Measurements from ENCODE around the gene HNRNPM. TPM values are rescaled to one million over a fixed set of nuclear protein-coding genes. Genes with fewer than 3 reads are reported as not detected.
"Not testable (repeated sequence)": the region's sequence is repeated elsewhere in the genome, so short reads cannot be mapped to it uniquely, and the experiment has no call there.

The HNRNPM gene
- total and polyA plus RNA-seq, 5 donors = 67.9 to 128 (median 115) TPM

- 89% methylated on average over 44 of the region's 44 CpGs for WGBS
- DNase-seq = peak in 2 of 3 donors; percentile 58
- intact Hi-C loops (cut with DNase I) = no loop called here
- Histone ChIP-seq H3K27ac (ENCODE audit: low read length) (no peak overlapping the region), H3K4me3 (ENCODE audit: low read length) (no peak overlapping the region), H3K9me3 (ENCODE audit: control insufficient read depth, low read length) (no peaks in the 10 kb centered on the region), H3K4me1 (ENCODE audit: control insufficient read depth, insufficient read depth, low read length) (peaks cover 2% of the 10 kb centered on the region), H3K27me3 (ENCODE audit: control insufficient read depth, insufficient read depth) (no peaks in the 10 kb centered on the region)
- ATAC-seq = peak; percentile 4 to 9
Measured at GRCh38 chr19:8403098-8403819, 41.5 kb upstream of the HNRNPM start.

DNA sequence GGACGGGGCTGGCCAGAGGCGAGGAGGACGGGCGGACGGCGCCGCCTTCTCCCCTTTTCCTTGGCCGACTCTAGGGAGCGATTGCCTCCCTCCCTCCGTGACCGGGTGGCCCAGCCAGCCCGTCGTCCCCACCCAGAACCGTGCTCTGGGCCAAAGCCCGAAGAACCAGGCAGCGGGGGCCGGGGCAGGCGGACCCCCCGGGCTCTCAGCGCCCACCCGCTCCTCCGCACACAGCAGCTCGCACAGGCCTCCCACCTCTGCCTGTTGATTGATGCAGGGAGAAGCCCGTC is 41.0 kb upstream of the HNRNPM start:
- DNase-seq (no peak), ATAC-seq (peak; percentile 26 to 27)
- H3K9me3 ChIP-seq (ENCODE audit: control insufficient read depth, low read length) = no peaks in the 10 kb centered on the region
- no peaks in the 10 kb centered on the region for H3K27me3 ChIP-seq (ENCODE audit: control insufficient read depth, insufficient read depth)
- 82% methylated on average over 24 of the region's 24 CpGs for WGBS
- intact Hi-C loops (cut with DNase I) = no loop called here
- H3K4me1 ChIP-seq (ENCODE audit: control insufficient read depth, insufficient read depth, low read length) = peaks cover 2% of the 10 kb centered on the region
- H3K4me3 ChIP-seq (ENCODE audit: low read length) = no peak overlapping the region
- no peak overlapping the region for H3K27ac ChIP-seq (ENCODE audit: low read length)

DNA sequence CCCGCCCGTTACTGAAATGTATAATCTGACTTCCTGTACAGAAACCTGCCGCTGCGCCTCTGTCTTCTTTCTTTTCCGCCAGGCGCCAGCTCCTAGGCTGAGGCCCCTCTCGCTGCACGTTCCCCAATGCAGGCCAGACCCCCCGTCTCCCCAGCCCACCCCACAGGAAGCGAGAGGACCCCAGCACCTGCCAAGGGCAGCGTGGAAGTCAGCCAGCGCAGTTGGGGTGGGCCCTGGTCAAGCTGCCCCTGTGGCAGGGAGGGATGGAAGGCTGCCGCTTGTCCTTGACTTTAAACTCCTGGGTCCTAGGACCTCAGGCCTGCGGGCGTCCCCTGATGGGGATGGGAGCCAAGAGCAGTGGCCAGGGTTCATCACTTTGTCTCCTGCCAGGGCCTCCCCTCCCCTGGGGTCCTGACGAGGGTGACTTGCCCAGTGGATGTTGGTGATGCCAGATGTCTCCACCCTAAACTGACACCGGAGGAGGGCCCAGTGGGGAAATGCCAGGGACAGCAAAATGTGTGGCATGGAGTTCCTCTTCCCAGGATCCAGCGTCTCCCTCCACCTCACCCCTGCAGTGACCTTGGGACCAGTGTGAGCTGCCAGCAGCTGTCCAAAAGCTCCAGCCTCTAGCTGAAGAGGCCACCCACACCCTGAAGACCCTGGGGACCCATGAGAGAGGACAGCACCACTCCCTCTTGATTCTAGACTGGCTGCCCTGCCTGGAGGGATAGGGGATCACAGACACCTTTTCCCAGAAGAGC is 40.2 kb upstream of the HNRNPM start:
- peak in 2 of 3 donors; percentile 42 to 71 for DNase-seq
- intact Hi-C loops (cut with DNase I) = no loop called here
- ATAC-seq = peak; percentile 48
- Histone ChIP-seq H3K27ac (ENCODE audit: low read length) (peak overlapping the region; percentile 39), H3K27me3 (ENCODE audit: control insufficient read depth, insufficient read depth) (no peaks in the 10 kb centered on the region), H3K9me3 (ENCODE audit: control insufficient read depth, low read length) (no peaks in the 10 kb centered on the region), H3K4me1 (ENCODE audit: control insufficient read depth, insufficient read depth, low read length) (peaks cover 2% of the 10 kb centered on the region), H3K4me3 (ENCODE audit: low read length) (no peak overlapping the region)
- WGBS = 79% methylated on average over 18 of the region's 18 CpGs

DNA sequence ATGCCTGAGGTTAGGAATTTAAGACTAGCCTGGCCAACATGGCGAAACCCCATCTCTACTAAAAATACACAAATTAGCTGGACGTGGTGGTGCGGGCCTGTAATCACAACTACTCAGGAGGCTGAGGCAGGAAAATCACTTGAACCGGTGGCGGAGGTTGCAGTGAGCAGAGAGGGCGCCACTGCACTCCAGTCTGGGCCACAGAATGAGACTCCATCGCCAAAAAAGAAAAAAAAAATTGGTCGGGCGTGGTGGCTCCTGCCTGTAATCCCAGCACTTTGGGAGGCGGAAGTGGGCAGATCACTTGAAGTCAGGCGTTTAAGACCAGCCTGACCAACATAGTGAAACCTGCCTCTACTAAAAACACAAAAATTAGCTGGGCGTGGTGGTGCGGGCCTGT is 34.1 kb upstream of the HNRNPM start:
- WGBS = 85% methylated on average over 13 of the region's 13 CpGs
- intact Hi-C loops (cut with DNase I) = loop anchor here in 2 of 4 donors (5.0 to 10.0 kb wide), 3 partner anchors 47 to 97 kb away; partner anchors contain the start of gene PRAM1 (in 1 of the 2)

DNA sequence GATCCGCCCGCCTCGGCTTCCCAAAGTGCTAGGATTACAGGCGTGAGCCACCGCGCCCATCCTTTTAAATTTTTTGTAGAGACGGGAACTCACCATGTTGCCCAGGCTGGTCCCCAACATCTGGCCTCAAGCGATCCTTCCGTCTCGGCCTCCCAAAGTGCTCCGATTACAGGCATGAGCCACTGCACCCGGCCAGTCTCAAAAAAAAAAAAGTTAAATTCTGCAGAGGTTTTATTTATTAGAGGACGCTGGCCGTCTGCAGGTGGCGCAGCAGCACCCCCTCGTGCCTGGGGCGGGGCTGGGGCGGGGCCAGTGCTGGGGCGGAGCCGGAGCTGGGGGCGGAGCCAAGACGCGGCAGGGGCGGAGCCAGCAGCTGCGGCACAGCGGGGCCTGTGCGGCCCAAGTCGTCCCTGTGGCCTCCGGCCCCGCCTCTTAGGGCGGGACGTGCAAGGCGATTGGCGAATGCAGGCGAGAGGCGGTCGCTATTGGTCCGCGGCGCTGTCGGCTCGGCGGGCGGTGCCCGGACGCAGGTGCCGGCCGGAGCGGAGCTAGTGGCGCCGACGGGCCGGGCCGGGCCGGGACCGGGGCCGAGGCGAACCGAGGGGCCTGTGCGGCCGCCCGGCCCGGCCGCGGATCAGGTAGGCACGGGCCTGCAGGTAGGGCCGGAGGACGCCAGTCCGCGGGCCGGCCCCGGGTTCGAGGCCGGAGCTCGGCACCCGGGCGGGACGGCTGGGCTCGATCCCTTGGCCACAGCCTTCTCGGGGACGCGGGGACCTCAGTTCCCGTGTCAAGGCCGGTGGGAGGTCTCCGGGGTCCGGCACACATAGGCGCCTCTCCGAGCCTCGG is 31.8 kb upstream of the HNRNPM start, which contains the start of gene MARCHF2:
Gene MARCHF2, plus strand, starts transcription at position 523 of the 846 bp plus-strand sequence. CDS start 8,536 bp downstream, outside the sequence.
- DNase-seq (peak; percentile 97 to 99 (median 99)), ATAC-seq (peak; percentile 98 to 99)
- Histone ChIP-seq H3K27me3 (ENCODE audit: control insufficient read depth, insufficient read depth) (no peaks in the 10 kb centered on the region), H3K9me3 (ENCODE audit: control insufficient read depth, low read length) (no peaks in the 10 kb centered on the region), H3K4me1 (ENCODE audit: control insufficient read depth, insufficient read depth, low read length) (peaks cover 5% of the 10 kb centered on the region), H3K27ac (ENCODE audit: low read length) (peak within 1 kb of the TSS; percentile 49), H3K4me3 (ENCODE audit: low read length) (peak within 1 kb of the TSS; percentile 89)
- 4% methylated on average over 89 of the region's 89 CpGs for WGBS
- intact Hi-C loops (cut with DNase I) = loop anchor here in 3 of 4 donors (2.0 to 10.0 kb wide), 4 partner anchors 32 to 94 kb away; partner anchors contain the start of genes HNRNPM (in 1 of the 3) and PRAM1 (in 1 of the 3)

More for the DNA sequence above, 34.1 kb upstream of the HNRNPM start:
- H3K27ac ChIP-seq (ENCODE audit: low read length); H3K9me3 ChIP-seq (ENCODE audit: control insufficient read depth, low read length); H3K27me3 ChIP-seq (ENCODE audit: control insufficient read depth, insufficient read depth); H3K4me1 ChIP-seq (ENCODE audit: control insufficient read depth, insufficient read depth, low read length); H3K4me3 ChIP-seq (ENCODE audit: low read length); ATAC-seq: not testable (repeated sequence)
- DNase-seq = peak in 1 of 3 donors; percentile 41

DNA sequence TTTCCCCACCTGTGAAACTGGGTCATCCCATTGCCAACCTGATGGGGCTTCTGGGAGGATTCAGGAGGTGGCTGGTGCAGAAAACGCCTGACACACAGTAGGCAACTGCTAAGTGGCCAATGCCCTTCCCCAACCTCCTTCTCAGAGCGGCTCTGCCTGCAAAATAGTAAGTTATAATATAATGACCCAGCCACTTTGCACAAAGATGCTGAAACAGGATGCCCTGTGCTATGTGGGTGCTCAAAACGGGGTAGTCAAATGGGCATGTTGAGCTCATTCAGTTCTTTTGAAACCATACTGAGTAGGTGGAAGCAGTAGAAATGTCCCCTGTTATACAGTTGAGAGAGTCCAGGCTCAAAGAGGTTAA is 31.2 kb upstream of the HNRNPM start:
- Histone ChIP-seq H3K4me3 (ENCODE audit: low read length) (peak overlapping the region; percentile 89), H3K27me3 (ENCODE audit: control insufficient read depth, insufficient read depth) (no peaks in the 10 kb centered on the region), H3K4me1 (ENCODE audit: control insufficient read depth, insufficient read depth, low read length) (peaks cover 5% of the 10 kb centered on the region), H3K27ac (ENCODE audit: low read length) (peak overlapping the region; percentile 49), H3K9me3 (ENCODE audit: control insufficient read depth, low read length) (no peaks in the 10 kb centered on the region)
- 16% methylated on average over 3 of the region's 3 CpGs for WGBS
- DNase-seq (no peak), ATAC-seq (no peak)
- intact Hi-C loops (cut with DNase I) = loop anchor here in 3 of 4 donors (2.0 to 10.0 kb wide), 4 partner anchors 31 to 94 kb away; partner anchors contain the start of genes HNRNPM (in 1 of the 3) and PRAM1 (in 1 of the 3)

DNA sequence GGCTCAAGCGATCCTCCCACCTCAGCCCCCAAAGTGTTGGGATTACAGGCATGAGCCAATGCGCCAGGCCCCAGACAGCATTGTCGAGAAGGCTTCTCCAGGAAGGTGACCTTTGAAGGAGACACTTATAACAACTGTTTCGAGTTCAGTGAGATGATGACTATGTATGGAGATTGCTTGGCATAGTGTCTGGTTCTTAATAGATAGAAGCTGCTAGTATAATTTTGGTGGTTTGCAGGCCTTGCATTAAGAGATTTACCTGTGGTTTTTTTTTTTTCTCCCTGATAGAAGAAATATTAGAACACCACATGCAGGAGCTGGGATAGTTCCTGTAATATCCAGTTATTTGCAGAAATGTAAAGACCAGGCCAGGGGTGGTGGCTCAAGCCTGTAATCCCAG is 28.0 kb upstream of the HNRNPM start:
- H3K27ac ChIP-seq (ENCODE audit: low read length) = peak overlapping the region; percentile 45
- H3K27me3 ChIP-seq (ENCODE audit: control insufficient read depth, insufficient read depth) = no peaks in the 10 kb centered on the region
- H3K4me1 ChIP-seq (ENCODE audit: control insufficient read depth, insufficient read depth, low read length) = peaks cover 5% of the 10 kb centered on the region
- no peak overlapping the region for H3K4me3 ChIP-seq (ENCODE audit: low read length)
- DNase-seq (no peak), ATAC-seq (no peak)
- H3K9me3 ChIP-seq (ENCODE audit: control insufficient read depth, low read length) = no peaks in the 10 kb centered on the region
- WGBS = 59% methylated on average over 4 of the region's 4 CpGs
- intact Hi-C loops (cut with DNase I) = loop anchor here in 1 of 4 donors (10.0 kb wide), 1 partner anchor 88 kb away; the partner anchor contains the start of gene PRAM1

- no peak overlapping the region for H3K4me3 ChIP-seq (ENCODE audit: low read length)
- no peaks in the 10 kb centered on the region for H3K9me3 ChIP-seq (ENCODE audit: control insufficient read depth, low read length)
- DNase-seq = no peak
- 89% methylated on average over 28 of the region's 28 CpGs for WGBS
- intact Hi-C loops (cut with DNase I) = no loop called here
- no peaks in the 10 kb centered on the region for H3K27me3 ChIP-seq (ENCODE audit: control insufficient read depth, insufficient read depth)
- no peaks in the 10 kb centered on the region for H3K4me1 ChIP-seq (ENCODE audit: control insufficient read depth, insufficient read depth, low read length)
- no peak for ATAC-seq
- H3K27ac ChIP-seq (ENCODE audit: low read length) = no peak overlapping the region
Measured at GRCh38 chr19:8421484-8422461, 23.0 kb upstream of the HNRNPM start.

- 34% methylated on average over 9 of the region's 9 CpGs for WGBS
- Histone ChIP-seq H3K4me3 (ENCODE audit: low read length) (no peak overlapping the region), H3K27me3 (ENCODE audit: control insufficient read depth, insufficient read depth) (no peaks in the 10 kb centered on the region), H3K27ac (ENCODE audit: low read length) (peak overlapping the region; percentile 92), H3K9me3 (ENCODE audit: control insufficient read depth, low read length) (no peaks in the 10 kb centered on the region), H3K4me1 (ENCODE audit: control insufficient read depth, insufficient read depth, low read length) (no peaks in the 10 kb centered on the region)
- DNase-seq = peak; percentile 97 to 98 (median 97)
- intact Hi-C loops (cut with DNase I) = no loop called here
- peak; percentile 96 to 97 for ATAC-seq
Measured at GRCh38 chr19:8423817-8424223, 21.0 kb upstream of the HNRNPM start.

DNA sequence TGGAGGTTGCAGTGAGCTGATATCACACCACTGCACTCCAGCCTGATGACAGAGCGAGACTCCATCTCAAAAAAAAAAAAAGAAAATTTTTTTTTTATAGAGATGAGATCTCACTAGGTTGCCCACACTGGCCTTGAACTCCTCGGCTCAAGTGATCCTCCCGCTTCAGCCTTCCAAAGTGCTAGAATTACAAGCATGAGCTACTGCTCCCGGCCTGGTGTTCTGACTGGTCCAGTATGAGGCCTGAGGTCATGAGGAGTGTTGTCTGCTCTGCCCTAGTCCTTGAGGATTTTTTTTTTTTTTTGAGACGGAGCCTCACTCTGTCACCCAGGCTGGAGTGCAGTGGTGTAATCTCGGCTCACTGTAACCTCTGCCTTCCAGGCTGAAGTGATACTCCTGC is 19.4 kb upstream of the HNRNPM start:
- H3K4me1 ChIP-seq (ENCODE audit: control insufficient read depth, insufficient read depth, low read length); H3K4me3 ChIP-seq (ENCODE audit: low read length); H3K27ac ChIP-seq (ENCODE audit: low read length); H3K27me3 ChIP-seq (ENCODE audit: control insufficient read depth, insufficient read depth); H3K9me3 ChIP-seq (ENCODE audit: control insufficient read depth, low read length); ATAC-seq; intact Hi-C loops (cut with DNase I): not testable (repeated sequence)
- 89% methylated on average over 6 of the region's 6 CpGs for WGBS
- peak in 1 of 3 donors; percentile 1 for DNase-seq

All from right cardiac atrium (tissue), 5 donors.